Muscle of leg (tissue), 11 donors: Measurements from ENCODE around the gene PTPRG. TPM values are rescaled to one million over a fixed set of nuclear protein-coding genes. Genes with fewer than 3 reads are reported as not detected.

Source experiments
- DNase-seq: peaks from one replicate; pipeline ENCODE4 v3.0.0; 2013
- H3K27ac ChIP-seq: one replicate; pipeline ENCODE4 v1.5.1; 2013; ENCODE audit warnings: mild to moderate bottlenecking, low read length, control low read depth
- H3K27me3 ChIP-seq: one replicate; pipeline ENCODE4 v1.6.1; 2013; ENCODE audit warnings: low read length; ENCODE audit not compliant: control insufficient read depth, insufficient read depth
- H3K36me3 ChIP-seq: one replicate; pipeline ENCODE4 v1.6.1; 2013; ENCODE audit warnings: low read length; ENCODE audit not compliant: control insufficient read depth, insufficient read depth
- H3K4me1 ChIP-seq: one replicate; pipeline ENCODE4 v1.6.1; 2013; ENCODE audit warnings: low read length; ENCODE audit not compliant: control insufficient read depth, insufficient read depth
- H3K4me3 ChIP-seq: one replicate; pipeline ENCODE4 v1.5.1; 2013; ENCODE audit warnings: low read length, control low read depth
- H3K9me3 ChIP-seq: replicated peaks from 2 replicates; pipeline ENCODE4 v1.6.1; 2013; ENCODE audit warnings: low read depth, low read length; ENCODE audit not compliant: control insufficient read depth
- WGBS: methylation state at CpG from one replicate; pipeline ENCODE4 v1.1.5; 2013; ENCODE audit warnings: missing lambda C conversion rate; ENCODE audit not compliant: insufficient coverage; 5-methylcytosine and 5-hydroxymethylcytosine counted together
- polyA plus RNA-seq, 8 donors: library from polyadenylated mRNA; unstranded; fragments of 120-200 nt; gene quantifications; one replicate each; pipeline versions ENCODE4 v1.2.1 to v1.2.3, GENCODE V29; 2013; ENCODE audit warnings: inconsistent platforms in 1 of 8, low replicate concordance in 1 of 8; ENCODE audit not compliant: insufficient read length in 8 of 8, insufficient read depth in 1 of 8
- total RNA-seq: library from RNA; stranded (reverse); fragments of 120-200 nt; gene quantifications from one replicate; pipeline ENCODE4 v1.2.4, GENCODE V29; 2013

PTPRG gene
- total and polyA plus RNA-seq, 9 donors = 15.7 to 45.7 (median 30.8) TPM

- DNase-seq = no peak
- H3K36me3 ChIP-seq = no peaks in the 10 kb centered on the region
- no peaks in the 10 kb centered on the region for H3K4me1 ChIP-seq
- no peak overlapping the region for H3K27ac ChIP-seq
- H3K27me3 ChIP-seq = no peaks in the 10 kb centered on the region
- WGBS = no CpG with 5 or more reads among the region's 3 CpGs
- no peaks in the 10 kb centered on the region for H3K9me3 ChIP-seq
- no peak overlapping the region for H3K4me3 ChIP-seq
These were observed 692.6 kb downstream of the PTPRG start for GRCh38 chr3:62253971-62254370.

GRCh38 chr3:62255758-62256157 lies 694.4 kb downstream of the PTPRG start:
- H3K9me3 ChIP-seq = no peaks in the 10 kb centered on the region
- no peaks in the 10 kb centered on the region for H3K4me1 ChIP-seq
- H3K36me3 ChIP-seq = no peaks in the 10 kb centered on the region
- WGBS = no CpG with 5 or more reads among the region's 2 CpGs
- no peak overlapping the region for H3K27ac ChIP-seq
- H3K27me3 ChIP-seq = no peaks in the 10 kb centered on the region
- H3K4me3 ChIP-seq = no peak overlapping the region
- no peak for DNase-seq

GRCh38 chr3:62259924-62260323 lies 698.6 kb downstream of the PTPRG start:
- 50% methylated on average over 3 of the region's 3 CpGs for WGBS

DNA sequence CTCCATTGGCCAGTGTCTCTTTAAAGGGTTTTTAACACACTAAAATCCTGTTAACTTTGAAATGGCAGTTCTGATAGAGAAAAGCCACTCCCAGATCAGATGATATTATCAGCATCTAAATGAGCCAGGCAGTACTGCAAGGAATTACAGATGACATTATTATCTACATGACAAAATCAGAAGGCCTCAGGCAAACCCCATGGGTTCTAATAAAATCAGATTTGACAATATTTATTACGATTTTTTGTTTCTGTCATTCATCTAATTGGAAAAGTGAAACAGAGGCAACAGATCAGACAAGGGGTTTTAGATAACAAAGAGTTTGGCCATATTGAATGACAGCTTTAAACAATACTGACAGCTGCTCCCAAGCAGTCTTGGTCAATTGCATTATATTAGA lies 699.3 kb downstream of the PTPRG start:
- no CpG with 5 or more reads among the region's 1 CpG for WGBS

More at GRCh38 chr3:62259924-62260323, 698.6 kb downstream of the PTPRG start:
- Histone ChIP-seq H3K4me3 (no peak overlapping the region), H3K36me3 (no peaks in the 10 kb centered on the region), H3K9me3 (no peaks in the 10 kb centered on the region), H3K4me1 (no peaks in the 10 kb centered on the region), H3K27ac (no peak overlapping the region), H3K27me3 (no peaks in the 10 kb centered on the region)
- DNase-seq = no peak

GRCh38 chr3:62261121-62261520 lies 699.8 kb downstream of the PTPRG start:
- 100% methylated on average over 1 of the region's 3 CpGs for WGBS

More for the DNA sequence above, 699.3 kb downstream of the PTPRG start:
- no peak overlapping the region for H3K4me3 ChIP-seq
- H3K27ac ChIP-seq = no peak overlapping the region
- DNase-seq = no peak
- H3K27me3 ChIP-seq = no peaks in the 10 kb centered on the region
- no peaks in the 10 kb centered on the region for H3K9me3 ChIP-seq
- H3K4me1 ChIP-seq = no peaks in the 10 kb centered on the region
- H3K36me3 ChIP-seq = no peaks in the 10 kb centered on the region

GRCh38 chr3:62261736-62262135 lies 700.4 kb downstream of the PTPRG start:
- H3K4me1 ChIP-seq = no peaks in the 10 kb centered on the region
- WGBS = no CpG with 5 or more reads among the region's 3 CpGs
- H3K4me3 ChIP-seq = no peak overlapping the region
- H3K27ac ChIP-seq = no peak overlapping the region
- peak; percentile 12 for DNase-seq
- no peaks in the 10 kb centered on the region for H3K9me3 ChIP-seq
- H3K36me3 ChIP-seq = no peaks in the 10 kb centered on the region
- H3K27me3 ChIP-seq = no peaks in the 10 kb centered on the region

More at GRCh38 chr3:62261121-62261520, 699.8 kb downstream of the PTPRG start:
- peak; percentile 14 for DNase-seq
- no peaks in the 10 kb centered on the region for H3K9me3 ChIP-seq
- no peak overlapping the region for H3K27ac ChIP-seq
- H3K36me3 ChIP-seq = no peaks in the 10 kb centered on the region
- no peaks in the 10 kb centered on the region for H3K4me1 ChIP-seq
- H3K27me3 ChIP-seq = no peaks in the 10 kb centered on the region
- no peak overlapping the region for H3K4me3 ChIP-seq

- Histone ChIP-seq H3K4me1 (no peaks in the 10 kb centered on the region), H3K27ac (no peak overlapping the region), H3K27me3 (no peaks in the 10 kb centered on the region), H3K4me3 (no peak overlapping the region), H3K36me3 (peaks cover 5% of the 10 kb centered on the region), H3K9me3 (no peaks in the 10 kb centered on the region)
- no CpG with 5 or more reads among the region's 1 CpG for WGBS
- no peak for DNase-seq
These were observed 704.2 kb downstream of the PTPRG start for GRCh38 chr3:62265528-62265927.

DNA sequence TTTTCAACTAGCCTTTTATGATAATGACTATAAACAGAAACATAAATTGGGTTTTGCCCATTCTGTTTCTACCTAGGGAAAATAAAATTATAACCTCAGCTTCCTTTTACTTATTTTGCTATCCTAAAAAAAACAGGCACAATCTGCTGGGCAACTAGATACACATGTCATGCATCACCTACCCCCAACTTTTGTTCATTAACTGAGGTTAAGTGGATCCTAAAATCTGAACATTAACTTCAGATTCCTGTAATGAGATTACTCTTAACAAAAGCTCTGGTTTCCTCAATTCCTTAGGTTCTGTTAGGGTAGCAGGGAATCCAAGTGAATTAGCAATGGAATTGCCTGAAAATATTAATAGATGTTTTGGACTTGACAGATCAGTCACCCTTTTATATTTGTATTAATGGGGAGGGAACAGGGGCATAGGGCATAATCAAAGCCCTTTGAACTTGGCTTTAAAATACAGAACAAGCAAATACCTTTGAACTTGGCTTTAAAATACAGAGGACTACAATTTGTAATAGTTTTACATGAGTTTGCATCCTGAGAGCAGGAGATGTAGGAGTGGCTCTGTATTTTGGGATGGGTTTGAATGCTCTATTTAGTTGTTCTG lies 705.4 kb downstream of the PTPRG start:
- no peaks in the 10 kb centered on the region for H3K27me3 ChIP-seq
- H3K9me3 ChIP-seq = no peaks in the 10 kb centered on the region
- no peak for DNase-seq
- peaks cover 8% of the 10 kb centered on the region for H3K36me3 ChIP-seq
- no peak overlapping the region for H3K4me3 ChIP-seq
- H3K27ac ChIP-seq = no peak overlapping the region
- H3K4me1 ChIP-seq = no peaks in the 10 kb centered on the region

DNA sequence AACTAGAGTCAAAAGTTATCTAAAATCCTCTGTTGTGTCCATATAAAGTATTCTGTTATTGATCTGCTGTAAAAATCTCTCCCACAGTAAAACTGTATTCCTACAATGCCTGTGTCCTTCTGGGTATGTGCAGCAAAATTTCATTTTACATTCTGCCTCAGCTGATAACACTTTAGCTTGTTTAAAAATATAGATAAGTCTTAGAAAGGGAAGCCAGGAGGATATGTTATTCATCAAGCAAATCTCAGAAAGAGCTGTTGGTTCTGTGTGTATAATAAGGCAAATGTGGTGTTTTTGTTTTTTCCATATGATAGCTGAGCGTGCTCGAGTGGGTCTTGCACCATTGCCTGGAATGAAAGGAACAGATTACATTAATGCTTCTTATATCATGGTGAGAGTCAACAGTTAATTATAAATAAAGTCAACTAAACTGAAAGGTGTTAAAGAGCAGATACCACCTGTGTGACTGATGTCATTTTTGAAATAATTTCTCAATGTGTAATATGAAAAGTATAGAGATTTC lies 715.3 kb downstream of the PTPRG start:
- H3K27me3 ChIP-seq = no peaks in the 10 kb centered on the region
- peaks cover 15% of the 10 kb centered on the region for H3K36me3 ChIP-seq
- no peak overlapping the region for H3K27ac ChIP-seq
- DNase-seq = no peak
- no peaks in the 10 kb centered on the region for H3K9me3 ChIP-seq
- no peak overlapping the region for H3K4me3 ChIP-seq
- no CpG with 5 or more reads among the region's 2 CpGs for WGBS
- H3K4me1 ChIP-seq = no peaks in the 10 kb centered on the region

- WGBS = no CpG with 5 or more reads among the region's 3 CpGs
- Histone ChIP-seq H3K4me3 (no peak overlapping the region), H3K27ac (no peak overlapping the region), H3K4me1 (no peaks in the 10 kb centered on the region), H3K27me3 (no peaks in the 10 kb centered on the region), H3K9me3 (no peaks in the 10 kb centered on the region), H3K36me3 (peaks cover 13% of the 10 kb centered on the region)
- peak; percentile 68 for DNase-seq
These were observed 716.1 kb downstream of the PTPRG start for GRCh38 chr3:62277450-62277849.

GRCh38 chr3:62277986-62278385 lies 716.6 kb downstream of the PTPRG start:
- H3K4me1 ChIP-seq = no peaks in the 10 kb centered on the region

More at GRCh38 chr3:62277986-62278385, 716.6 kb downstream of the PTPRG start:
- peak; percentile 10 for DNase-seq
- no peaks in the 10 kb centered on the region for H3K9me3 ChIP-seq
- peaks cover 8% of the 10 kb centered on the region for H3K36me3 ChIP-seq
- no peaks in the 10 kb centered on the region for H3K27me3 ChIP-seq
- H3K4me3 ChIP-seq = no peak overlapping the region
- H3K27ac ChIP-seq = no peak overlapping the region
